HUDEP-2 (cell line): ENCODE results near the gene NXF2.
"Not testable (repeated sequence)": the region's sequence is repeated elsewhere in the genome, so short reads cannot be mapped to it uniquely, and the experiment has no call there.

Experiments
- DNase-seq, 76 experiments: peaks; one replicate each; lab custom pipeline; 2025; ENCODE audit not compliant: unreplicated experiment in 76 of 76; lab: John Stamatoyannopoulos, UW

Gene NXF2, protein sequence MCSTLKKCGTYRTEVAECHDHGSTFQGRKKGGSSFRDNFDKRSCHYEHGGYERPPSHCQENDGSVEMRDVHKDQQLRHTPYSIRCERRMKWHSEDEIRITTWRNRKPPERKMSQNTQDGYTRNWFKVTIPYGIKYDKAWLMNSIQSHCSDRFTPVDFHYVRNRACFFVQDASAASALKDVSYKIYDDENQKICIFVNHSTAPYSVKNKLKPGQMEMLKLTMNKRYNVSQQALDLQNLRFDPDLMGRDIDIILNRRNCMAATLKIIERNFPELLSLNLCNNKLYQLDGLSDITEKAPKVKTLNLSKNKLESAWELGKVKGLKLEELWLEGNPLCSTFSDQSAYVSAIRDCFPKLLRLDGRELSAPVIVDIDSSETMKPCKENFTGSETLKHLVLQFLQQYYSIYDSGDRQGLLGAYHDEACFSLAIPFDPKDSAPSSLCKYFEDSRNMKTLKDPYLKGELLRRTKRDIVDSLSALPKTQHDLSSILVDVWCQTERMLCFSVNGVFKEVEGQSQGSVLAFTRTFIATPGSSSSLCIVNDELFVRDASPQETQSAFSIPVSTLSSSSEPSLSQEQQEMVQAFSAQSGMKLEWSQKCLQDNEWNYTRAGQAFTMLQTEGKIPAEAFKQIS

DNA sequence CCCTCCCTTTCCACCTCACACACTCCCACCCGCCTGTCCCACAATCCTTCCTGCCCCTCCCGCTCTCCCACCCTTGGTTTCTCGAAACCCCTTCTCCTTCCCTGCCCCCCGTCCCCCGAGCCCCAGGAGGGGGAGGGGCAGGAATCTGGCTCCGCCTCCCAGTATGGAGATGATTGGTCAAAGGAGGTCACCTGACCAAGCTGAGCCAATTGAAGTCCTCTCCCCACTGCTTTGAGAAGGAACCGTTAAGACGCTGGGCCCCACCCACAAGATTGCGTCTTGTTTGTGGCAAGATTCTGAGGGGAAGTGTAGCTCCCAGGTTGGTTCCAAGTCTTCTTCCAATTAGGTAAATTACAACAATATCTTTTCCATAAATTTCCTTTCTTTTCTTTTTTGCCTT lies at the start of gene NXF2:
NXF2 (plus strand) TSS at position 275 of the 400 bp plus-strand sequence. CDS start 59,912 bp downstream, outside the sequence.
- not testable (repeated sequence) for DNase-seq

DNA sequence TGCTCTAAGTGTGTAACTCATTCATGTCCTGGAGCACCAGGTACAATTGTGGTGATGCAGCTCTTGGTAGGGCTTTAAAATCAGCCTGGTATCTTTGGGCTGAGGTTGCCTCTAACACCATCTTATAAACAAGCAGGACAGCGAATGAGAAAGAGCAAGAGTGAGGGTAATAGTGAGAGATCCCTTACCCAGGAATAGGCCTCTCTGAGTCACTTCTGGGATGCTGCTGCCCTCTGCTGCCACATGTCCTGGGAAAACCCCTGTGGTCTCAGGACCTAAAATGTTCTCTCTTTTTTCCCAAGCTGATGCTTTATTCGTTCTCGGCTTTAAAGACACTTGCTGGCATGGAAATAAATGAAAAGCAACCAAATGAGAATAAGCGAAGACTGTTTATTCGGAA lies 39.0 kb upstream of the NXF2 start:
- not testable (repeated sequence) for DNase-seq

DNA sequence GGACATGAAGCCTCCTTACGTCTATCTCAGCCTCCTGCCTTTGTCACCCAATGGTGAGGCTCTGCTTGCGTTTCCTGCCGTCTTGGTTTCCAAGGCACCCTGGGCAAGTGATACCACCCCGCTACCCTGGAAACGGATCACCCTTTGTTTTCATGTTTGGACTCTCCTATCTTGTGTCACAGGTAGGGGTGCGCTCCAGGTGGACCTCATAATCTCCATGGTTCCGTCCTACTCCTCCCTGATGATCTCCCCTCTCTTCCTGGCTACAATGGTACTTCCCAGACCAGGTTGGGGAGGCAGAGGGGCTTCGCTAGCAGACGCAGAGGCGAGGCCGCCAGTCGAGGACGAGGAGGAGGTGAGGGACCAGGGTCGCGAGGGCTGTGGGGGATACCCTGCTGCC lies 32.0 kb upstream of the NXF2 start, which contains the start of gene TCP11X1:
TCP11X1 (plus strand) TSS at position 316 of the 400 bp plus-strand sequence.
- DNase-seq = not testable (repeated sequence)

DNA sequence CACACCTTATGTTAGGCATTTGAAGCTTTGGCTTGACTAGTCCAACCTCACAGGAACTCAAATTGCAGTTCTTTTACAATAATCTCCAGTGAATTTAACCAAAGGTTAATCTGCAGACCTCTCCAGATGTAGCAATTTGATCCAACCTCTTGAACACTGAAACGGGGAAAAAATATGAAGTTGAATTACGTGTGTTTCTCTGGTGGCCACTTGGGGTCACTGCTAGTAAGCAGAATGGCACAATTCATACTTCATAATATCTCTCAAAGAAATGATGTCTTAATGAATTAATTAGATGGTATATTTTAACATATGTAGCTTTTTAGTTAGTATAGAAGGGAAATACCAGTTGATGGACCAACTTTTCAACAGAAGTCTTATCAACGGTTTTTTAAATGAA lies 30.5 kb upstream of the NXF2 start:
- not testable (repeated sequence) for DNase-seq

- not testable (repeated sequence) for DNase-seq
These were observed 11.3 kb upstream of the NXF2 start for GRCh38 chrX:102235678-102236077.

GRCh38 chrX:102240265-102240664 lies 6.7 kb upstream of the NXF2 start:
- DNase-seq = not testable (repeated sequence)

GRCh38 chrX:102272231-102272630 lies 25.3 kb downstream of the NXF2 start:
- DNase-seq = not testable (repeated sequence)

- no peak for DNase-seq
These were observed 91.2 kb downstream of the NXF2 start for GRCh38 chrX:102338162-102338561.

DNA sequence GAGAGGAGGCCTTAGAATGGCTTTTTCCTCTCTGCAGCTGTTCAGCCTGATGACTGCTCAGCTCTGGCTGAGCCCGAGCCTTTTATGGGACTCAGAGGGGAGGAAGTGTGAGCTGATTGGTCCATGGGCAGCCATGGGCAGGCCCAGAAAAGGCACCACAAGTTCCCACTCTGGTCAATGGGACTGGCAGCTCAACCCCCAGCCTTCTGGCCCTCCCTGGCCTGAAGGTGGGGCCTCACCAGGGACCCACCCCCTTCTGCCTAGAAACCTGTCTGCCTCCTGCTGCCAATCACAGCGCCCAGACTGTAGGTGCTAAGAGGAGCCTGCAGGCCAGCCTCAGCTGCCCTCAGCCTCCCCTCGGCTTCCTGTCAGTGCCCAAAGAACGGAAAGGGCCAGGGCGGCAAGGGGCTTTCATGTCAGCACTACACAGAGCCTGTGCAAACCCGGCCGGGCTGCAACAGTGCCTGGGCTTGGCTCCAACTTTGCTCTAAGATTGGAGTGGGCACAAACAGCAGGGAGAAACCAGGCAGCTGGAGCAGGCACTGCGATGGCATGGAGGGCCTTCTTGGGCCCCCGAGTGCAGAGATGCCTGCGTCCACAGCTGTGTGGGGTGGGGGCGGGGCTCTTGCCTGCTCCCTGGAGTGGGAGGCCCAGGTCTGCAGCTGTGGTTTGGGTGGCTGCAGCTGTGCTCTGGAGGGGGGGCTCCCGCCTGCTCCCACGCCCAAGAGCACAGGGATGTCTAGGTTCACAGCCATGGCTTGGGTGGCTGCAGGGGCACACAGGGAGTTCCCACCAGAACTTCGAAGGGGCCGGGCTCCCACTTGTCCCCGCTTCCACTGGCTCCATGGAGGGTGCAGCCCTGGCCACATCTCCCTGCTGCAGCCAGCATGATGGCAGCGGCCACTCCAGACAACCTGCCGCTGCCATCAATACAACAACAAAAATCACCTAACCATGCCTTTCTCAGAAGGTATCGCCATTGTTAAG lies 92.6 kb downstream of the NXF2 start:
- no peak for DNase-seq

DNA sequence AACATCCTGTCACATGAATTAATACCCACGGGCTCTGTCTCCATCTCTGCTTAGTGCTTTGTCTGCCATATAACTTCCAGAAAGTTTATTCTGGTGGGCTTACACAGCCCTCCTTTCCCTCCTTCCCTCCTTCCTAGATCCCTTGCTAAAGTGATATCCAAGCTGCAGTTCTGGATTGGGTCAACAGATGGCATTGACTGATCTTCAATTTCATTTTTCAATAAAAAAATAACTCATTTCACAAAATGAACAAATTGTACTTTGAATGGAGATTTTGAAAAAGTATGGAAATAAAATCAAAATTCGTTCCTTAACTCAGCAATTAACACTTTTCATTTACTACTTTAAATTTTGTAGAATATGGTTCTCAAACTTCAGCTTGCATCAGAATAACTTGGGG lies 94.9 kb downstream of the NXF2 start:
- DNase-seq = no peak

DNA sequence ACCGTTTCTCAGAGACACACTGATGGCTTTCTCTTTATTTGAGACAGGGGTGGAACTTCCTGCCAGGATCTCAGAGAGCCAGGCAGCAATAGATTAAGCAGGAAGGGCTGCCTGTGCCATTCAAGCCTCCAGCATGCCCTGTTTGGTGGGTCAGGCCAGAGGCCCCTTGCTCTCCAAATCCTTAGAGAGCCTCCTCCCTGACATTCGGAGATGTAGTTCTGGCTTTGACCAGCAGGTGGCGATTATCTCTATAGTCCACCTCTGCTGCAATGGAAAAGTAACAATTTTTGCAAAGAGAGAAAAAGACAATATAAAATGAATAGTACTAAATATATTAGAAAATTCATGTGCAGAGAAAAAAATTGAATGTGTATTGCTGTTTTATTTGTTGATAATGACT lies 98.9 kb downstream of the NXF2 start:
- DNase-seq = no peak
